GM12801 (cell line): Measurements from ENCODE around the gene NFE2L2.

Source experiments
- TF ChIP-seq, protein P1 (sequence below): IDR thresholded peaks from one replicate; pipeline ENCODE4 v1.5.1; 2011; ENCODE audit warnings: control low read depth; ENCODE audit not compliant: insufficient read length; ENCODE audit errors: extremely low read depth

Gene NFE2L2

DNA sequence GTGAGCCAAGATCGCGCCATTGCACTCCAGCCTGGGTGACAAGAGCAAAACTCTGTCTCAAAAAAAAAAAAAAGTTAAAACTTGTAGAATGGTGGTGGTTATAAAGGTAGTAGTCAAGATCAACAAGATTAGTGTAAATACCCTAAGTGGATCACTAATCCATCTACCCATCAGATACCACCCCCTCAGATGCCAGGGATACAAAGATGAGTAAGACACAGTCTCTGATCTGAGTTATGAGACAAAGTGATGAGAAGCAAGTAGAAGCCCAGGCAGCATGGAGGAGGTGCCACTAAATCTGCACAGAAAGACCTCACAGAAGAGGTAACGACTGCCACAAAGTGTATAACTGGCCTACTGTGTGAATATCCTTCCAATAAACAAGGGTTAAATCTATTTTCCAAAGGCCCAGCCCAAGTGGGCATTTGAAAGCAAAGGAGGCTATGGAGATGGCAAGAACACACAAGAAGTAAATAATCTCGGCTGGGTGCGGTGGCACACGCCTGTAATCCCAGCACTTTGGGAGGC lies 20.2 kb downstream of the NFE2L2 start:
- TF ChIP-seq, protein P1, sequence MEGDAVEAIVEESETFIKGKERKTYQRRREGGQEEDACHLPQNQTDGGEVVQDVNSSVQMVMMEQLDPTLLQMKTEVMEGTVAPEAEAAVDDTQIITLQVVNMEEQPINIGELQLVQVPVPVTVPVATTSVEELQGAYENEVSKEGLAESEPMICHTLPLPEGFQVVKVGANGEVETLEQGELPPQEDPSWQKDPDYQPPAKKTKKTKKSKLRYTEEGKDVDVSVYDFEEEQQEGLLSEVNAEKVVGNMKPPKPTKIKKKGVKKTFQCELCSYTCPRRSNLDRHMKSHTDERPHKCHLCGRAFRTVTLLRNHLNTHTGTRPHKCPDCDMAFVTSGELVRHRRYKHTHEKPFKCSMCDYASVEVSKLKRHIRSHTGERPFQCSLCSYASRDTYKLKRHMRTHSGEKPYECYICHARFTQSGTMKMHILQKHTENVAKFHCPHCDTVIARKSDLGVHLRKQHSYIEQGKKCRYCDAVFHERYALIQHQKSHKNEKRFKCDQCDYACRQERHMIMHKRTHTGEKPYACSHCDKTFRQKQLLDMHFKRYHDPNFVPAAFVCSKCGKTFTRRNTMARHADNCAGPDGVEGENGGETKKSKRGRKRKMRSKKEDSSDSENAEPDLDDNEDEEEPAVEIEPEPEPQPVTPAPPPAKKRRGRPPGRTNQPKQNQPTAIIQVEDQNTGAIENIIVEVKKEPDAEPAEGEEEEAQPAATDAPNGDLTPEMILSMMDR = no peak

DNA sequence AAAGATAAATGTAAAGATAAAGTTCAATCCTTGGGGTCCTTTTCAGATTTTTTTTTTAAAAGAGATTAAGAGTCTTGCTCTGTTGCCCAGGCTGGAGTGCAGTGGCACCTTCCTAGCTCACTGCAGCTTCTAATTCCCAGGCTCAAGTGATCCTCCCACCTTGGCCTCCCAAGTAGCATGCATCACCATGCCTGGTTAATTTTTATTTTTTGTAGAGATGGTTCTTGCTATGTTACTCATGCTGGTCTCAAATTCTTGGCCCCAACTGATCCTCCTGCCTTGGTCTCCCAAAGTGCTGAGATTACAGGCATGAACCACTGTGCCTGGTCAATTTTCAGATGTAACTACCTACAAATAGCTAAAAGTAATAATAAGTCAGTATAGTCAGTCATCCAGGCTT lies 21.1 kb downstream of the NFE2L2 start:
- TF ChIP-seq, protein P1 = no peak

DNA sequence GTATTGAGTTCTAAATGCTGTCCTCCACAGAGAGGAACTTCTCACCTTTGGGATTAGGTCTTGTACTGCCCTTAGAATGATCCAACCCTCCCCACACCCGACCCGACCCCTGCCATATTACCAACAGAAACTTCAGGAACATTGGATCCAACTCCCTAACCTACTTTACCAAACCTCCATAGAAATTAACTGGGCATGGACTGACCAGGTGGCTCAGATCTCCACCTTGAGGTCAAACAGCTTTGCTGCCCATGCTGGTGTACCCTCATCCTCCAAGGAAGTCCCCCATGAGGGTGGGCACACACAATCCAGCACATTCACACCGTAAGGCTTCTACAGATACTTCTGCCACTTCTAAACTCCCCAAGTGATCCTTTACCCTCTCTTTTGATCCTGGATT lies 21.5 kb downstream of the NFE2L2 start:
- TF ChIP-seq, protein P1 = no peak

DNA sequence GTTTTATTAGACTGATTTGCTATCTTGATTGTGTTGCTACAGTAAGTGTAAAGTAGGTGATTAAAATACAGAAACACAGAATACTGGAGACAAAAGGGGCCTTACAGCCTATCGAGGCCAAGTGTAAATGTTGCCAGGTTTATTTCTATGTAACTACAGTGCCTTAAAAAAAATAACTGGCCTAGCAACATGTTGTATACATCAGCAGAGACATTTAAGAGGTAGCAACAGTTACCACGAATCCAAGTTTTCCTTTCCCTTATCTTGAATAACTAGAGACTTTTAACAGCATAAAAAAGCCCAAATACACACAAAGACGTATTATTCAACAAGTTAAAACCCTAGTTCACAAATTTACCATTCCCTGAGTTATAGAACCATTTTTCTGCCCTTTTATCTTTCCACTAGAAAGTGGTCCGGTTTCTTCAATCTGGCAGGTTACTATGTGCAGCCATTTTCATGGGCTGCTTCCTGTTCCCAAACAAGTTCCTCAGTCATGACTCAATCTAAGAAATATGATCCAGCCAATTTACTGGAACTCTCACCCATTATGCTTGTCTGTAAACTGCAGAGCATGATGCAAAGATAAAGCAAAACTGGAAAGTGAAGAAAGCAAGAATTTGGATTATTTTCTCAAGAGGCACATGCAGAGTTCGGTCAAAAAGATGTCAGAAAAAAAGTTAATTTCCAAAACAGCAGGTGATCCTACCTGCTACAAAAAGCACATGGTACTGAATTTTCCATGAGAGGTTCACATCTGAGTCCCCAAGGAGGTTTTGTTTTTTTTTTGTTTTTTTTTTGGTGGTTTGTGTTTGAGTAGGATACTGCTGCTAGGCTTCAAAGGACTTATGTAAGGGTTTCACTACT lies 22.2 kb downstream of the NFE2L2 start:
- TF ChIP-seq, protein P1 = no peak

DNA sequence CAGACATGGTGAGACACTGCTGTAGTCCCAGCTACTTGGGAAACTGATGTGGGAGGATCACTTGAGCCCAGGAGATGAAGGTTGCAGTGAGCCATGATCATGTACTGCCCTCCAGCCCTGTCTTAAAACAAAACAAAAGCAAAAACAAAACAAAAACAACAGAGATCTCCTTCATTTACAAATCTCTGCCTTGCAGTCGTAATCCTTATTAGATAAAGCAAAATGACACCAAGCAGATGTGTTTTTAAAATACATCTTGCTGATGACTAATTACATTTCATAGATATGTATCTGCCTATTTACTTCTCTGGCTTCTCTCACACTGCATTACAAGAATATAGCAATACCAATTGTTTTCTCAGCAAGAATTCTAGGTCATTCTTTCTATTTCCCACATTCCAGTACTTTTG lies 22.8 kb downstream of the NFE2L2 start:
- TF ChIP-seq, protein P1 = no peak

DNA sequence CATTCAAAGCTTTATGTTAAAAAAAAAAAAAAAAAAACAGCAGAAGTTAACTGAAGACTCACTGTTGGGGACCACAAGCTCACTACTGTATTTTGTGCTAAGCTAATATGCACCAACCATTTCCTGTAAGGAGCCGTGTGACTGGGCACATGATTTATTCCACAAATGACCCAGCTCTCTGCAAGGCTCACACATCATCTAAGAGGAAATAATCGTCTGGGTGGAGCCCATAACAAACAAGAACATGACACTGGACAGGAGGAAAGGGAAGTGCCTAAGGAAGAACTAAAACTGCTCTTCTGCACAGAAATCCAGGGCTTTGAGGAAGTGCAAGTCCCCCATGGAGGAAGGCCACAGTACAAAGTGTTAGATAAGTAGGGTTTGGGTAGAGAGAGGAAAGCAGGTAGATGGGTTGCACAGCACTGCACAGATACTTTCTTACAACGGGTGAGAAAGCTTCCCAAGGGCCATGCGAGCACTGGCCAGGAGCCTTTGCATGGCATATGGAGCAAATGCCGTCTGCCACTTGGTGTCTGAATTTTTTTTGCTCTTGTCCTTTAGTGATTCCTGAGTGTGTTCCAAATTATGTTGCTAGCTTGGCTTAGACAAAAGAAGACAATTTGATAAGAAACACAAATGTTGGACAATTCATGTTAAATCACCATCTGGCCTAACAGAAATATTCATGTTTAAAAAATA lies 24.4 kb downstream of the NFE2L2 start:
- TF ChIP-seq, protein P1 = no peak

DNA sequence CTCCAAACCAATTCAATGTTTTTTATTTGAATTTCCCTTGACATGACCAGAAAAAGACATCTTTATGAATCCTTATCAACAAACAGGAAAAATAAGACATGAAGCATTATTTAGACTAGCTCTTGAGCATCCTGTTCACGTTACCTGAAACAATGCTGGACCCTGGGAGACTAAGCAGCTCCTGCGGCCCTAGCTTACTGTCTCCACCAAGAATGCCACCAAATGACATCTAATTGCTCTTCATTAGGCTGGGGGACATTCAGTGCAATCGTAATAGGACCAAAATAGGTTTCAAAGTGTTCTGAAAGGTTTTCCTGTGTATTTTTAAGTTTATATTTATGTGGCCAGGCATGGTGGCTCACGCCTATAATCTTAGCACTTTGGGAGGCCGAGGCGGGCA lies 25.5 kb downstream of the NFE2L2 start:
- TF ChIP-seq, protein P1 = no peak
